Stimulated activated naive CD4-positive, alpha-beta T cell treated with Interleukin-2 at 50 U/mL for 16 hours (primary cell): Measurements from ENCODE around the gene CDCA5.
A peak's percentile ranks its signal among the peaks of the same experiment; 100 is the strongest.

Experiments used
- DNase-seq: peaks from one replicate; lab custom pipeline; 2025; lab: John Stamatoyannopoulos, UW

The CDCA5 gene

DNA sequence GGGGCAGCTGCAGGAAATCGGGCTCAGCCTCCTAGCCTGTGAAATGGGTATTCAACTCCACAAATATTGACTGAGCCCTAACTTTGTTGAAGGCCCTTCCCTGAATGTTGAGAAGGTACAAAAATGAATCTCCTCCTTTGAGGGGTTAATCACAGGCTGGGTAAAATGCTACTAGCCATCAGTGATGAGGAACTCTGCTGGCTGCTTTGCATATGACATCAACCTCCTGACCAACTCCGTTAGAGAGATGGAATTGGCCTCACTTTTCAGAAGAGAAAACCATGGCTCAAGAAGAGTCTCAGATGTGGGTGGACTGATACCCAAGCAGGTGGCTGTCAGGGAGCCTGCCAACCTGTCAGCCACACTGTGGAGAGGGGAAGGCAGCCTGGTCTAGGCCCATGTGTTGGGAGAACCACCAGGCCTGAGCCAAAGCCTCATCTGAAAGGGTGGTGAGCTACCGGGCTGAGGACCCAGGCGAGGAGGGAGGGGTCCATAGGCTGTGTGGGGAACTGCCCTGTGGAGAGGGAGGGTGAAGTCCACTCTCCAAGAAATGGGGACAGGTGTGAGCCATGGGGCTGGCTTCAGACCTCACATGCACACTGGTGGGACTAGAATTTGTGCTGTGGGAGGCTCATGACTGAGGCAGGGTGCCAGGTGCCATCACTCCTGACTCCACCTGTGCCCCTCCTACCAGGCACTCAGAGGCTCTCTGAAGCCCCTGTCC is 11.8 kb downstream of the CDCA5 start:
- no peak for DNase-seq

DNA sequence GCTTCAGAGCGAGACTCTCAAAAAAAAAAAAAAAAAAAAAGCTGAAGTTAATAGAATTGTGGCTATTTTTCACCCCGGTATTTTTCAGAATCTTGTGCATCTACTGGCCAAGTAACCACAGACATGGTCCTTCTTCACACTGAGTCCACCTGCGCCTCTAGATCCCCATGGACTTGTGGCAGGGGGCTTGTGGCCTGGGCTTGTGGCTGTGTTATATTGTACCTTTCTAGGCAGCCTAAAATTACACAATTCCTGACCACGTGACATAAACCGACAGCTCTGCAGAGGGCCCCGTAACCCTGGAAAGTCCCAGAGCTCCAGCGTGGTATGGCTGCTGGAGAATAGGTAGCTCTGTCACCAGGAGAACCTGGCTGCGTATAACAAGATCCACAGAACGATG is 14.6 kb downstream of the CDCA5 start:
- no peak for DNase-seq

DNA sequence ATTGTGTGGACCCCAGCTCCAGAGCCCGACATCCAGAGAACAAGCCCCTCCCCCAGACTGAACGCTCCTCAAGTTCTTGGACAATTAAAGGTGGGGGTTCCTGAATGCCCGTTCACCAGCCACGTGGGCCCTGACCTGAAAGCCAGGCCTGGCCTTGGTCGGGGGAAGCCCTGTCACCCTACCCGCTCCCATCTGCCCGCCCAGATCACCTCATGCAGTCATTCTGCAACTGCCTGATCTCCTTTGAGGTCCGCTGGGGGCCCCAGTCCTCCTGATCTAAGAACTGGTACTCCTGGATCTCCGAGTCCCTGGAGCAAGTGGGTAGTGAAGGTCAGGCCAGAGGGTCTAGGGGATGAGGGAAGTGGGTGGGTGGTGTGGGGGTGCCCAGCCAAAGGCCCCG is 16.4 kb downstream of the CDCA5 start:
- DNase-seq: no peak

DNA sequence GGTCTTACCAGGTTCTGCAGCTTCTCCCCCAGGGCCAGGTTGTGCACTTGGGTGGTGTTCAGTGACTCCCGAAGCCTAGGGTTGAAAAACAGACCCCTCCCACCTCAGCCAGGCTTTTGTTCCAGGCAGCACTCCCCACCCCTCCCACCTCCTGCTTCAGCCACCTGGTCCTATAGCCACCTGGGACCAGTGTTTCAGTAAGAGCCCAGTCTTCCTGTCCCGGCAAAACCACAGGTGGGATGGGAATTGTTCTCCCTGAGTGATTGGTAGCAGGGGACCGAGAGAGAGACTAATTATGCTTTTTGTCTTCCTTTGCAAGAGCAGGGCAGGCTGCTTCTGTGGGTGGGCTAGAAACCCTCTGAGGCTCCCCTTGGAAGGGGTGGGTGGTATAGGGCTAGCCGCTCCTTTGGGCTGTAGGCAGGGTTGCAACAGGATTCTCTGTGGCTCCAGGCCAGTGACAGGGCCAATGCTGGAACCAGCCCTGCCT is 17.0 kb downstream of the CDCA5 start:
- DNase-seq: no peak

DNA sequence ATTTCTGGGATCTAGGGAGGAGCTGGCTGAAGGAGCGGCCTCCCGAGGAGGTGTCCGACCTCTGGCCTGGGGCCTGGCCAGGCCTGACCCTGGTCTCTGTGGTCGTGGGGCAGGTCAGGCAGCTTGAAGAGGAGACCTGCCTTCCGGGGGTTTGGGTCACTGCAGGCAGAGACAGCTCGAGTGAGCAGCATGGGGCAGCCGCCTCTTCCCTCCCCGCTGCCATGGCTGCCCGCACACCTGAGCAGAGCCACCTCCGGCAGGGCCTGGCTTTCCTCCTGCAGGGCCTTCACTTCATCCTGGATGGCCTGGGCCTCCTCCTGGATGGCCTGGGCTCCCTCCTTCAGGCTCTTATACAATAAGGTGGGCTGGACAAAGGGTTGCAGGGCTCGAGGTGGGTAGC is 17.5 kb downstream of the CDCA5 start:
- DNase-seq: no peak

DNA sequence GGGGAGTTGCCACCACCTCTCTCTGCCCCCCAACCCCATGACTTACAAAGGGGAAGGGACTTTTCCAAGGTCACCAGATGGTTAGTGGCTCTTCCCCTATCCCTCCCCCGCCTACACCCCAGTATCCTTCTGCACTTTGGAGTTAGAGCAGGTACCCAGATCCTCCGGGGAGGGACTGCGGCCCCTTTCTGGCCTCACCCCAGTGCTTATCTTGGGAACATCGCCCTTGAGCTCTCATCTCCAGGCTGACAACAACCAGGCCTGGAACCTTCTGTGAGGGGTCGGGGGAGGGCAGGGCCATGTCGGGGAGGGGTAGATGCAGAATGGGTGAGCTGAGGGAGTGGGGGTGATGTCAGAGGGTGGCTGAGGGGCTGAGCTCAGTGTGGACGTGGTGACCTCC is 18.0 kb downstream of the CDCA5 start:
- DNase-seq: no peak

DNA sequence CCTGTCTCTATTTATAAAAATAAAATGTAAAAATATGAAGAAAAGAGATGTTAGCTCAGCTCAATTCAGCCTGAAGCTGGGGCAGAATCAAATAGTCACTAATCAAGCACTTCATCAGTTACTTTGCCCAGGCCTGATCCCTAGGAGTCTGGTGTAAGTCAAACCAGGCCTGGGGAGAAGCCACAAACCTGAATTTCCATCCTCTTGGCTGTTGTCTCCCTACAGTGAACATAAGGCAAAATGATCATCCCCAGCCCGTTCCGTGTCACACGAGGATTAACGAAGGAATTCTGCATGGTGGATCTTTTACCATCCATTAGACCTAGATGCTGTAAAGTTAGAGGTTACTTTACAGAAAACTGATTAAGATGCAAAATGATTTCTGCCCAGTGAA is 19.0 kb downstream of the CDCA5 start:
- DNase-seq: no peak

DNA sequence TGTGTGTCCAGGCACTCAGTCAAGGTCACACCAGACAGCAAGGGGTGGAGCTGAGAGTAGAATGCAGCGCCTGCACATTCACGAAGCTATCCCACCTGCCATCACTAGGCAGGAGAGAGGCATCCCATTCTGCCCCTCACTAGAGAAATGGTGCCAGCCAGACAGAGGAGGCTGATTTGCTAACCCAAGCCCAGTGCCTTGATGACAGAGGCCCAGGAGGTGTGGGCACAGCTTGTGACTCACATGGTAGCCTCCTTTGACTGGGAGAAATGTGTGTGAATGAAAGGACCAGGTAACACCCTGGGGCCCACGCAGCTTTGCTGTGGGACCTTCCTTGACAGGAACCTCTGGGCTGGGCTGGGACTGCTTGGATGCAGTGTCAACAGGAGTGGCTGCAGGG is 20.3 kb downstream of the CDCA5 start:
- no peak for DNase-seq

DNA sequence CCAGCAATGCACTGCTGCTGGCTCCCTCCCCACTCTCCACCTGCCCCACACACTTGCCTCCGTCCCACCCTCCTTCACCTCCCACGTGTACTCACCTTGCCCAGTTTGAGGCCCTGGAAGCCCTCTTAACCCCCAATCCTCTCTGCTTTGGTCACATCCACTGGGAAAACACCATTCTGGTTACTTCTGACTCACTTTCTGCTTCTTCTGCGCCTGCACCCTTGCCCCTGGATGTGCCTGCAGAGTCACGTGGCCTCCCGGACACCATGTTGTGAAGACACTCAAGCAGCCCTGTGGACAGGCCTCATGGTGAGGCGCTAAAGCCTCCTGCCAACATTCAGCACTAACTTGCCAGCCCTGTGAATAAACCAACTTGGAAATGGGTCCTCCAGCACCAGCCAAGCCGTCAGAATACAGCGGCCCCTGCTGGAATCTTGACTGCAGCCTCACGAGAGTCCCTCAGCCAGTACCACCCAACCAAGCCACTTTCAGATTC is 22.9 kb downstream of the CDCA5 start:
- DNase-seq: peak; percentile 40

DNA sequence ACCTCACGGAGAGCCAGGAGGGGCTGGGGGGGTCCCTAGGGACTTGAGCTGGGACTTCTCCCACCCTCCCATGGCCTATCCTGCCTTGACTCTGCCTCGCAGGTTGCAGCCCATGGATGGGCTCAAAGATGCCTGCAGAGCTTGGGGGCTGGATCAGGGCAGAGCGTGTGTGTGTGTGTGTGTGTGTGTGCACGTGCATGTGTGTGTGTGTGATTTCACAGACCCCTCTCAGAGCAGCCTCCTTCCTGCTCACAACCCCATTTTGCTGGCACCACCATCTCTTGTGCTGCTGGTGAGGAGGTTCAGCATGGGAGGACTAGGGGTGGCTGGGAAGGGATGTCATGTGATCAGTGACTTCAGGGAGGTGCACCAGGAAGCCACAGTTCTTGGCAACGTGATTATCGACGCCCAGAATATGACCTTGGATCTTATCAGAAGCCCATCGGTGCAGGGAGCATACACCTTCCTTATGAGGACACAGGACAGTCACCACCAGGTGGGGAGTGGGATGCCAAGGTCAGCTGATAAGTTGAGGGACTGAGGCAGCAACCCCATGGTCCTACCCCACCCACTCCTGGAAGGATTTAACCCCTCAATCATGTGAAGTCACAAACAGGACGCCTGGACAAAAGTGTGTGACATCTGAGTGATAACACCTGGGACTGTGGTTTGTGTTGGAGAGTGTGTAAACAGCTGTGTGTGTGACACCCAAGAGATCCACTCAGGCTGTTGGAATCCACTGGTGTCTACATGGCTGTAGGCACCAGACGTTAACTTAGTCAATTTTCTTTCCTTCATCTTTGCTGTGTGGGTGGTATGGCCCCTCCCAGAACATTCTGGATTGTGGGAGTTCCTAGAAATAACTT is 23.6 kb downstream of the CDCA5 start:
- no peak for DNase-seq

DNA sequence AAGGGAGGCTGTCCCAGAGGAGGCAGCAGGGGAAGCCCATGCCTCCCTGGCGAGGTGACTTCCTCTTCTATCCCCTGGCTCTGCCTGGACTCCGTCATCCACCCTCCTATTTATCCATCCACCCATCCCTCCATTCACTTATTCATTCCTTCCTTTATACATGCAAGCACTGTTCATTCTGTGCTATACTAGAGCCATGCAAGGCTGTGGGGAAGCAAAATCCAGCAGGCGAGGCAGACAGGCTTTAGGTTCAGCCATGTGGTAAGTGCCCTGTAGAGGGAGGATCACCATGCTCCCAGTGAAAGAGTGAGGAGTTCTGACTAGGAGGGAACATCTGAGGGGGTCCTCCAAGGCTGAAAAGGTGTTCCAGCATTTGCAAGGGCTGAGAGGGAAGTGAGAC is 24.3 kb downstream of the CDCA5 start:
- no peak for DNase-seq

DNA sequence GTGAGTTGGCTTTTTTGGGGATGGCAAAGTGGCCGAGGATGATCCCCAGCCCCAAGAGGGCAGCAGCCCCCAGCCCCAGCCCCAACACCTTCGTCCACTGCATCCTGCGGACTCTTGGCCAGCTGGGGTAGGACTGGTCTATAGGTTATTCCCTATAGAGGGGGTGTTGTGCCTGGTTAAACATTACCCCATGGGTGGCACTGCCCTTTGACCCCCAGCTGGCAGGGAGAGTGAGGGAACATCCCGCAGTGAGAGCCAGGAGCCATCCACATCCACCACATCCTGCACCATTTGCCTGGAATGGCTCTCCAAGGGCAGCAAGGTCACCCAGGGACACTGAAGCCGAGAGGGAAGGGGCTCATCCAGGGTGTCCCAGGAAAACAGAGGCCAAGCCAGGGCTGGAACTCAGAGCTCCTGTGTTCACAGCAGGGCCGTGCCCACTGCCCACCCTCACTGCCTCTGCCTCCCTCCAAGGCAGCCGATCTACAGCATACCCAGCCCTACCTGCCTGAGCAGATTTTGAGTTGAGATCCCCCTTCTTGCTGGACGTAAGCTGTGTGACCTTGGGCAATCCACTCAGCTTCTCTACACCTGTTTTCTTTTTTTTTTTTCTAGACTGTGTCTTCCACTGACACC is 25.3 kb downstream of the CDCA5 start, which contains the start of gene NAALADL1:
TSS of gene NAALADL1 (minus strand) at position 135 of the 636 bp plus-strand sequence. CDS start at position 103, 32 bp downstream.
- DNase-seq: no peak

DNA sequence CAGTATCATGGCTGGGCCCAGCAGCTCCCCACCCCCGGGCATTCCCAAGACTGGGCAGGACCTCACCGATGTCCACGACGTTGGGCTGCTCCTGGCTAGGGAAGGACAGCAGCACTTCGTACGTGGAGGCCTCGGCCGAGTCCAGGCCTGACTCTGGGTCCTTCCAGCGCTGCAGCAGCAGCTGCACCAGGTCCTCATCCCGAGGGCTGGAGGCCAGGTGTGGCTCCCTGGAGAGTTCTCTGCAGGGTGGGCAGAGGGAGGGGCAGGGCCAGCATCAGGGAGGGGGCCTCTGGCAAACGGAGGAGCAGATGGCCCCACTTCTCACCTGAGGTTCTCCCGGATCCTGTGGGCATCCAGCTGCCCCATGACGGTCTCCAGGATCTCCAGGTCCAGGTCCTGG is 25.8 kb downstream of the CDCA5 start:
- DNase-seq: no peak

DNA sequence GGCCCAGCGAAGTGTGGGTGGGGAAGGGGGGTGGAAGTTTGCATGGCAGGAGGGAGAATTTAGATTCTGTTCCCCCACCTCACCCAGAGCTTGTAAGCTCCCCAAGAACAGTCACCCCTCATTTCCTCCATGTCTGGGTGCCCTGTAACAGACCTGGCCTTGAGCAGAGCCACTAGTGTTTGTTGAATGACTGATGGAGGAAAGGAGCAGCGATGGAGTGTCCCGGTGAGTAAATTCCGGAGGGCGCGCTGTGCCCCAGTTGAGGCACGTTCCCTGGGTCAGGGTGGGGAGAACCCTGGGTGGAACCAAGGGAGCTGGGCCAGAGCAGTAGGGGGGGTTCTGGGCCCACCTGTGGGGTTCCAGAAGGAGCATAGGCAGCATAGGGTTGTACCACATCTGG is 26.3 kb downstream of the CDCA5 start:
- no peak for DNase-seq

DNA sequence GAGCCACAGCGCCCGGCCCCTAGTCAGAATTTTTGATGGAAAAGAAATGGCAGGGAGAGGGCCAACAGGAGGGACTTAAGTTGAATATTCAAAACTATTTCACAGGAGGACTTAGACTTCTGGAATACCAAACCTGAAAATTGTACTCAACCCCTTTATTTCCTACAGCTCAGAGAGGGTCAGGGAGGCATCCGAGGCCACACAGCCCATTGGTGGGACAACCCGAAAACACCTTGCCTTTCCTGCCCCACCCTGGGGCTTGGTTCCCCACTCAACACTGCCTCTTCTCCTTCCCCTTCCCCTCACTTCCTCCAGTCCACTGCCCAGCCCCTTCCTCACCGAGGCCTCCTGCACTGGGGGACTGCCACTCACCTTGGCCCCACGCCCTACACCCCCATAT is 26.8 kb downstream of the CDCA5 start:
- DNase-seq: no peak

DNA sequence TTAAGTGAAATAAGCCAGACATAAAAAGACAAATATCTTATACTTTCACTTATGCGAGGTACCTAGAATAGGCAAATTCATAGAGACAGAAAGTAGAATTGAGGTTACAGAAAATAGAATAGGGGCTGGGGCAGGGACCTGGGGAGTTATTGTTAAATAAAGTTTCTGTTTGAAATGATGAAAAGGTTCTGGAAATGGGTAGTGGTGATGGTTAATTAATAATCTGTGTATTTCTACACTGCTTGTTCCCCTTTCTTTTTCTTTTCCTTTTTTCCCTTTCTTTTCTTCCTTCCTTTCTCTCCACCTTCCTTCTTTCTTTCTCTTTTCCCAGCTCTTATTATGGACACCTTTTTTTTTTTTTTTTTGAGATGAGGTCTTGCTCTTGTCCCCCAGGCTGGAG is 28.3 kb downstream of the CDCA5 start:
- DNase-seq: no peak

DNA sequence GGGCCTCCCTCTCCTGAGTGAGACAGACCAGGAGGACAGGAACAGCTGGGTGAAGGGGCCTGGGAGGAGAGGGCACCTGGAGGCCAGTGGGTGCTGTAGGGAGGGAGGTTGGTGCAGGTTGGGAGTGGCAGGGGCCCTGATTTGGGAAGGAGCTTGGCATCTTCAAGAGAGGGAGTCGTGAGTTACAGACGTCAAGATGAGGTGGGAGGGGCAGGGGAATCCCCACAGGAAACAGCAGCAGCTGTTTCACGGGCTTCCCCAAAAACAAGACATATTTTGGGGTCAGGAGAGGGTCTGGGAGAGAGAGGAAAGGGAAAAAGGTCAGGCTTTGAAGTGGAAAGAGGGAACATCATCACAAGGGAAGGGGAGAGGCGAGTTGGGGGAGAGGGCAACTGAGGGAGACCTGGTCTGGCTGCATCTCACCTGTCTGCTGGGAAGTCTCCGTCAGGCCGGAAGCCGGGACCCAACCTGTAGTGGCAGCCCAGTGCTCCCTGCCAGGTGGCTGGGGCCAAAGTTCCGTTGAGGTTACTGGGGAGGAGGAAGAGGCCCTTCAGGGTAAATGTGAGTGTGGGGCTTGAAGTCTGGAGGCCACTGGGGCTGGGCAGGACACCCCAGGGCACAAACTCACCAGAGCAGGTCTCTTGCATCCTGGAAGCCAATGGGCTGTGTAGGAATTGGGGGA is 29.9 kb downstream of the CDCA5 start:
- DNase-seq: no peak

DNA sequence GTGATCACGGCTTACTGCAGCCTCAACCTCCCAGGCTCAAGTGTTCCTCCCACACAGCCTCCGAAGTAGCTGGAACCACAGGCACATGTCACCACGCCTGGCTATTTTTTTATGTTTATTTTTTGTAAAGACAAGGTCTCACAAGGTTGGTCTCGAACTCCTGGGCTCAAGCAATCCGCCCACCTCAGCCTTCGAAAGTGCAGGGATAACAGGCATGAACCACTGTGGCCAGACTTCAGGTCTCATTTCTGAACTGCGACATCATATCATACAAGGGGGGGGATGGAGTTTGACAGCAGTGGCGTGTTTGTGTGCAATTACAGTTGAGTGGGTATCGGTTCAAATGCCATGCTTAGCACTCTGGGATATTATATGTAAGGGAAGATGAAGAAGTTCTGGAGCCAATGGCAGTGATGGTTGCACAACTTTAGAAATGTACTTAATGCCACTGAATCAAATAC is 32.4 kb downstream of the CDCA5 start:
- DNase-seq: no peak

DNA sequence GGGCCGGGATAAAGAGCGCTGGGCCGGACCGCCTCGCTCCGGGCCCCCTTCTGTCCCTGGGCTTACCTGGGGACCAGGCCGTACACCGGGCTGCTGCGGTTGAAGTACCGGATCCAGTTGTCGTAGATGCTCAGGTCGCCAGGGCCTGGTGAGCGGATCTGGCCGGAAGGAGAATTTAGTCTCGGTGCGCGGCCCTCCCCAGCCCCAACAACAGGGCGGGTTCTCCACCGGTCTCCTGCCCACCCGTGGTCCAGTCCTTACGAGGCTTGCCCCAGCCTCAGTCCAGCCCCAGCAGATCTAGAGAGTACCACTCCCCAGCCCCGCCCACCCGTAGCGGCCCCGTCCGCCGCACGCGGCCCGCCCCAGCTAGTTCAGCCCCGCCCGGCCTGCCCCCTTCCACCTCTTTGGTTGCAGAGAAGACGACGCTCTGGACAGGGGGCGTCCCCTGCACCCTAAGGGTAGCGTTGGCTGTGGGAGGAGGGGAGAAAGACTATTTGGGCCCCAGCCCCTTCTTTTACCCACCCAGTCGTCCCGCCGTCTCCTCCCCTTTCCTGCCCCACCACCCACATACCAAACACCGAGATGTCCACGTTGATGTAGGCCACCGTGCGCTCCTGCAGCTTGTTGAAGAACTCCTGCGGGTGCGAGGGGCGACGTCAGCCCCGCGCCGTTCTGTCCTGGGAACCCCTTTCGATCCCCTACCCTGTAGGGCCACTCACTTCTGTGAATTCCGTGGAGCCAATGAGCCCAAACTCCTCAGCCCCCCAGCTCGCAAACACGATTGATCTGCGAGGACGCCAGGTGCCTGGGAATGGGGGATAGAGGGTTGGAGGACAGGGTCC is 36.0 kb downstream of the CDCA5 start:
- peak; percentile 11 for DNase-seq

DNA sequence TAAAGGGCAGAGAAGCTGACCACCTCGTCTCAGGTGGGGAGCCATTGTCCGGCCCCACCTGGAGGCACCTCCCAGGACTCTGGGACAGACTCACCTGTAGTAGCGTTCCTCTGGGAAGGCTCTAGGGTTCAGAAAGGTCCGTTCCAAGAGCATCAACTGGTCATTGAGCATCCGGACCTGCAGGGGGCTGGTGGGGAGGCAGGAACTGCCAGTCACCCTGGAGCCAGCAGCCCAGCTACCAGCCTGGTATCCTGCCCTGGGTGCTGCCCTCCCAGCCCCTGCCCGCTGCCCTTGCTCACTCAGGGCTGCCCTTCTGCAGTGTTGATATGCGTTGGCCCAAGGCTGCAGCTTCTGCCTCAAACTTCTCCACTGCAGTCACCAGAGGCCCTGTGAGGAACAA is 38.1 kb downstream of the CDCA5 start:
- no peak for DNase-seq

DNA sequence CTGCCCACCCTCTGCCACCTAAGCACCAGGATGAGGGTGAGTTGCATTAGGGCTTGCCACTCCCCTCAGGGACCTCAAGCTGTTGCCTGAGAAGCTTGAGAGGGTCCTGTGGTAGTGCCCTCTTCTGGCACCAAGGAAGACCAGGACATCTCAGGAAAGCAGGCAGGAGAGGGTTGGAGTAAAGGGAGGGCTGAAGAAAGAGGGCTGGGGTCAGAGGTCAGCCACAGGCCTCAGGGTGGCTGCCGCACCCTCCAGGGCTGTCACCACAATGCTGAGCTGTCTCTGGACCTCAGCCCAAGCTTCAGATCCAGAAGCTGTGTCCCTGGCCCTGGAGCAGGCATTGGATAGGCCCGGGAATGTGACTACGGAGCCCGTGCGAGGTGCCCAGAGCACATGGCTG is 38.8 kb downstream of the CDCA5 start:
- DNase-seq: no peak
